COR-L47 (cell line): ENCODE data around the gene COPG1.

Source experiments
- DNase-seq: peaks from one replicate; lab custom pipeline; 2025; lab: John Stamatoyannopoulos, UW

The COPG1 gene

GRCh38 chr3:129280183-129280582, 30.8 kb downstream of the COPG1 start:
- DNase-seq, result no peak

- no peak for DNase-seq
These were observed 32.3 kb downstream of the COPG1 start for GRCh38 chr3:129281726-129282125.

GRCh38 chr3:129282727-129283327, 33.4 kb downstream of the COPG1 start:
- DNase-seq, result no peak

GRCh38 chr3:129286081-129286480, 36.7 kb downstream of the COPG1 start:
- no peak for DNase-seq

GRCh38 chr3:129288446-129288845, 39.0 kb downstream of the COPG1 start:
- DNase-seq, result no peak

GRCh38 chr3:129289201-129289921, 40.0 kb downstream of the COPG1 start:
- no peak for DNase-seq

- no peak for DNase-seq
These were observed 42.0 kb downstream of the COPG1 start for GRCh38 chr3:129291236-129291886.

GRCh38 chr3:129295286-129295685, 45.9 kb downstream of the COPG1 start:
- DNase-seq, result no peak

- DNase-seq, result no peak
These were observed 54.9 kb downstream of the COPG1 start for GRCh38 chr3:129304146-129304961.

GRCh38 chr3:129304962-129305222, 55.5 kb downstream of the COPG1 start:
- no peak for DNase-seq

GRCh38 chr3:129305592-129306091, 56.2 kb downstream of the COPG1 start:
- peak; percentile 100 for DNase-seq

GRCh38 chr3:129308636-129309035, 59.2 kb downstream of the COPG1 start:
- DNase-seq, result no peak

GRCh38 chr3:129310111-129311011, 61.0 kb downstream of the COPG1 start:
- no peak for DNase-seq

GRCh38 chr3:129311054-129311902, 61.9 kb downstream of the COPG1 start:
- no peak for DNase-seq

- DNase-seq, result no peak
These were observed 62.7 kb downstream of the COPG1 start for GRCh38 chr3:129312021-129312639.

GRCh38 chr3:129312671-129313414, 63.4 kb downstream of the COPG1 start:
- no peak for DNase-seq

- no peak for DNase-seq
These were observed 63.9 kb downstream of the COPG1 start for GRCh38 chr3:129313415-129313664.

- no peak for DNase-seq
These were observed 64.4 kb downstream of the COPG1 start for GRCh38 chr3:129313665-129314385.
